A673 (cell line): ENCODE measurements around the gene MMP11.

ENCODE experiments used
- EZH2 ChIP-seq: fragments of 200-600 bp; sonication (generic); IDR thresholded peaks from 2 replicates; pipeline ENCODE4 v1.6.1; 2017; ENCODE audit warnings: borderline replicate concordance, low read depth, mild to moderate bottlenecking, mixed read lengths, antibody characterized with exemption, low read length; ENCODE audit not compliant: poor library complexity, severe bottlenecking
- TF ChIP-seq, protein P1 (sequence below): fragments of 300-800, 200-600 bp; sonication (generic); conservative IDR thresholded peaks from 2 replicates; pipeline ENCODE4 v1.5.1; 2017; ENCODE audit warnings: low read depth, mild to moderate bottlenecking, antibody characterized with exemption, low read length, moderate library complexity, mixed read lengths

DNA sequence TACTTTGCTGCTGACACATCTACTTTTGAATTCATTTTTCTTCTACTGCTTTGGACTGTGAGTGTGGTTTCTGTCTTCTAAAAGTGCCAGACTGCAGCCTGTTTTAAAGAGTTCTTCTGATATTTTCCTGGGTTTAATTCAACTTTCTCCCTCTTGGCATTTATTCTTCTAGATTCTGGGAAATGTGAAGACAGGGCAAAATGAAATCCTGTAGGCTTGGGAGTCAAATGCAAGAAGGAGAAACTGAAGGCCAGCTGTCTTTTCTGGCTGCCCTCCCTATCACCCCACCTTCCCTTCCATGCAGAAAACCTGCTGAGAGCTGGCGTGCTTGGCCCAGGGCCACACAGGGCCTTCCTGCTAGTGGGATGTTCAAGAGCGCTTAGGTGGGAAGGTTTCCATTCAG is 29.3 kb upstream of the MMP11 start:
- no peak for TF ChIP-seq EZH2
- TF ChIP-seq, protein P1, sequence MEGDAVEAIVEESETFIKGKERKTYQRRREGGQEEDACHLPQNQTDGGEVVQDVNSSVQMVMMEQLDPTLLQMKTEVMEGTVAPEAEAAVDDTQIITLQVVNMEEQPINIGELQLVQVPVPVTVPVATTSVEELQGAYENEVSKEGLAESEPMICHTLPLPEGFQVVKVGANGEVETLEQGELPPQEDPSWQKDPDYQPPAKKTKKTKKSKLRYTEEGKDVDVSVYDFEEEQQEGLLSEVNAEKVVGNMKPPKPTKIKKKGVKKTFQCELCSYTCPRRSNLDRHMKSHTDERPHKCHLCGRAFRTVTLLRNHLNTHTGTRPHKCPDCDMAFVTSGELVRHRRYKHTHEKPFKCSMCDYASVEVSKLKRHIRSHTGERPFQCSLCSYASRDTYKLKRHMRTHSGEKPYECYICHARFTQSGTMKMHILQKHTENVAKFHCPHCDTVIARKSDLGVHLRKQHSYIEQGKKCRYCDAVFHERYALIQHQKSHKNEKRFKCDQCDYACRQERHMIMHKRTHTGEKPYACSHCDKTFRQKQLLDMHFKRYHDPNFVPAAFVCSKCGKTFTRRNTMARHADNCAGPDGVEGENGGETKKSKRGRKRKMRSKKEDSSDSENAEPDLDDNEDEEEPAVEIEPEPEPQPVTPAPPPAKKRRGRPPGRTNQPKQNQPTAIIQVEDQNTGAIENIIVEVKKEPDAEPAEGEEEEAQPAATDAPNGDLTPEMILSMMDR: no peak
